Effector CD4-positive, alpha-beta T cell (primary cell): ENCODE results near the gene BACH2.
"Not testable (repeated sequence)": the region's sequence is repeated elsewhere in the genome, so short reads cannot be mapped to it uniquely, and the experiment has no call there.

Source experiments
- DNase-seq: peaks from one replicate; pipeline ENCODE4 v3.0.0-alpha.2; 2020

BACH2 gene

DNA sequence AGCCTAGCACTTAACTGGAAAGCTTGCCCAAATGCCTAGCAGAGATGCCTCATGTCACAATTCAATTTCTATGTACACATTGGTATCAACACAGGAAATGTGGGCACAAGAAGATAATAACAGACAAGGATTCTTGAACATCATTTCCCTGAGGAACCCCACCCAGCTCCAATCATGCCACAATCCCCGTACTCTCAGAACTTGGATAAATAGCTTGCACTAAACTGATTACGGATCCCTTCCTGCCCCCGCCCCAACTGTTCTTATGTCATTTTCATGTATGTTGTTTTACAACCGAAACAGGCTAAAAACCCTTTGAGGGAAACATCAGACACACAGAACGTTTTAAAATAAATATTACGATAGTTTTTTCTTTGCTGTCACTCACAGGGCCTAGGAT is 87.1 kb downstream of the BACH2 start:
- no peak for DNase-seq

DNA sequence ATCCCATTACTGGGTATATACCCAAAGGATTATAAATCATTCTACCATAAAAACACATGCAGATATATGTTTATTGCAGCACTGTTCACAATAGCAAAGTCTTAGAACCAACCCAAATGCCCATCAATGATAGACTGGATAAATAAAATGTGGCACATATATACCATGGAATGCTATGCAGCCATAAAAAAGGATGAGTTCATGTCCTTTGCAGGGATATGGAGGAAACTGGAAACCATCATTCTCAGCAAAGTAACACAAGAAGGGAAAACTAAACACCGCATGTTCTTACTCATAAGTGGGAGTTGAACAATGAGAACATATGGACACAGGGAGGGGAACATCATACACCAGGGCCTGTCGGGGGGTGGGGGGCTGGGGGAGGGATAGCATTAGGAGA is 88.0 kb downstream of the BACH2 start:
- DNase-seq: not testable (repeated sequence)

- no peak for DNase-seq
Measured at GRCh38 chr6:90204327-90205056, 92.2 kb downstream of the BACH2 start.

DNA sequence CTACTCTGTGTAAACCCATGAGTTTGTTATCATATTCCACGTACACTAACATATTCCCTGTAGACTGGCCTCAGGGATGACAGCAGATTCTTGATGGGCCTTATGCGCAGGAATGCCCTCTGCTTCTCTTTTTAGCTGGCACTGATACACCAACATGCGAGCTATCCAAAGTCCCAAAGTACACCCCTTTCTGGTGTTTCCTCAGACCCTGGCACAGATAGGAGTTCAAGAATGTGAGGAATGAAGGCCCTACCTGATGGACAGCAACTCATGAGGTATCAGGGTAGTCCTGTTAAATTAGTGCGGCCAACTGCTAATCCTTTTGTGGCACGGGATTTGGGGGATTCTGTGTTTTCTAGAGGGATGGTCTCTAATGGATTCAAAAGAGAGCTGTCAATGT is 93.0 kb downstream of the BACH2 start:
- DNase-seq: no peak

DNA sequence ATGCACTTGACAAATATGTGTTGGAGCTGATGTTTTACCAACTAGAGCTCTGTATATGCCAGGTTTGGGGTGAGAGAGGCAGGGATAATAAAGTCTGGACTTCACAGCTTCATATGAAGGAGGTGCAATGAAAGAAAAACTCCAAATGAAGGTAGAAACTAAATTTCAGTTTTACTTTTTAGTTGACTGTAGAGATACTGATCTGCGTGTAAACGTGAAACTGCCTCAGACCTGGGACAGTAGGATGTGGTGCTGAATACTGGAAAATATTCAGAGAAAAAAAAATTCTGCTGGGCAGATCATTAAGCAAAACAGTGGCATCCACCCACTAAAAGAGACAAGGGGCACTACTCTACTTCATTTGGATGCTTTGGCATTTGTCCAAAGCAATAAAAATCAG is 94.5 kb downstream of the BACH2 start:
- no peak for DNase-seq

GRCh38 chr6:90199900-90200299 is 96.7 kb downstream of the BACH2 start:
- DNase-seq: no peak

GRCh38 chr6:90198758-90199425 is 97.8 kb downstream of the BACH2 start:
- DNase-seq: no peak

DNA sequence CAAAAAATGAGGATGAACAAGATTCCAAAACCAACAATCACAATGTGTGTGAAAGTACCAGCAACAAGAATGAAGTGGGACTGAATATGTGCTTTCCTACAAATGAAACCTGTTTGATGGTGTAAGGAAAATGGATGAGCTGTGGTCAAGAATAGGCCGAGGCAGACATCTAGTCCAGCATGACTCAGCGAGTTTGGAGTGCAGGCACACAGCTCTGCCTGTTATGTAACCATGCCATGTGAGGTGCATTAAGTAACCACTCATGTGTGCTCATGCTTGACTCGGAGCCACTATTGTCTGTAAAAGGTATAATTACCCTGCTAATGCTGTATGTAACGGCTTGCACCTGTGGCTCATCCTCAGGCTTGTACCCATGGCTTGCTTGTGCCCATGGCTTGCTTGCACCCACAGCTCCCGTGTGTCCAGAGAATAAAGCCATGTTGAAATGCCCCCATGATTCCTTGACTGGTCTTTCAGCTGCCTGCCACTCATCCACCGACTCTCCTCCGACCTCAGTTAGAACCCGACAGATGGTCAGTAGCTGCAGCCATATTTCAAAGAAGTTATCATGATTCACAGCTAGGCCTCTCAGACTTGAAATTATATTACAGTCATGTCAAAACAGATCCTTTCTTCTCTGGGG is 98.7 kb downstream of the BACH2 start:
- DNase-seq: no peak

DNA sequence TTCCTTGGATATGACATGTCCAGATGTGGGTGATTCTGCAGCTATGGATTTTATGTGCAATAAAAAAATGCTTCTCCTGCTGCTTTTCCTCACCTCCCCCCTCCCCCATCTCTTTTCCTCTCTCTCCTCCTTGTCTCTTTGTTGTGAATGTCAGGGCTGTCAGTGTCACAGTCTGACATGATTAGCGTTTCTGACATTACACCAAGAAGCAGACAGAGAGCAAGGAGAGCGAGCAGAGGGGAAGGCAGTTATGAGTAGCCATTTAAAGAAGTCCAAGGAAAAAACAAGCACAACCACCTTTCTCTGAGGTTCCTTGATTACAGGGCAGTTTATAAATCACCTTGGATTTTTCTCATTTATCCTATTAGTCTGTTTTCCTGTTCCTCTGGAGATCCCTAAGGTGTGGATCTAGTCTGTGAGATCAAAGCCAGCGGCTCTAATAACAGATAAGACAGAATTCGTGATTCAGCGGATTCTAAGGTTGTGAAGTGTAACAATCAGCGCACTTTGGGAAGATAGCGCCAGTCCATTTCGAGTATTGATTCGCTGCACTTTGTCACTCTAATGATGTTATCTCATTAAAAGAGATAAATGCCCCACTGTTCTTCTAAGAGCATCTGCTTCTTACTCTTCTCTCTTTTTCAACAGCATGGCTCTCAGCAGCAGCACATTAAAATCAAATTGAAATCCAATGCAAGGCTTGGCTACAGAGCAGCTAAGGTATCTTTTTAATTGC is 101.4 kb downstream of the BACH2 start:
- DNase-seq: no peak

DNA sequence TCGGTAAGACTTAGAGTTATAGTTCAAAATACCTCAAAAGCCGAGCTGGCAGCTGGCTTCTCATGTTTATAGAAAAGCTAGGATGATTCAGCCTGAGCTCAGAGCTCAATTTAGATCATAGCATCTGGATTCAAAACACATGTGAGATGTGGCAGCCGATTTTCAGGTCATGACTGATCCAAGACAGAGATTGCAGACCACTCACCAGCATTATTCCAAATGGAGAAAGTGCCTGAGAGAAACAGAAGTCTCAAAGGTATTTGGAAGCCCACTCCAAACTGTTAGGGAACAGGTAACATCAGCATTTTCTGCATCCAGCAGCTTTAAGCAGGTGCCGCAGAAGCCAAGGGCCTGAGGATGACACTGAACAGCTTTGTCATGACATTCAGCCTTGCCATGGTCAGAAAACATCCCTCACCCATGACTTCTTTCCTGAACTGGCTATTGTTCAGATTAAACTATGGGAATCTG is 102.2 kb downstream of the BACH2 start:
- no peak for DNase-seq

- DNase-seq: no peak
Measured at GRCh38 chr6:90193359-90193758, 103.3 kb downstream of the BACH2 start.

GRCh38 chr6:90192857-90193256 is 103.8 kb downstream of the BACH2 start:
- no peak for DNase-seq

DNA sequence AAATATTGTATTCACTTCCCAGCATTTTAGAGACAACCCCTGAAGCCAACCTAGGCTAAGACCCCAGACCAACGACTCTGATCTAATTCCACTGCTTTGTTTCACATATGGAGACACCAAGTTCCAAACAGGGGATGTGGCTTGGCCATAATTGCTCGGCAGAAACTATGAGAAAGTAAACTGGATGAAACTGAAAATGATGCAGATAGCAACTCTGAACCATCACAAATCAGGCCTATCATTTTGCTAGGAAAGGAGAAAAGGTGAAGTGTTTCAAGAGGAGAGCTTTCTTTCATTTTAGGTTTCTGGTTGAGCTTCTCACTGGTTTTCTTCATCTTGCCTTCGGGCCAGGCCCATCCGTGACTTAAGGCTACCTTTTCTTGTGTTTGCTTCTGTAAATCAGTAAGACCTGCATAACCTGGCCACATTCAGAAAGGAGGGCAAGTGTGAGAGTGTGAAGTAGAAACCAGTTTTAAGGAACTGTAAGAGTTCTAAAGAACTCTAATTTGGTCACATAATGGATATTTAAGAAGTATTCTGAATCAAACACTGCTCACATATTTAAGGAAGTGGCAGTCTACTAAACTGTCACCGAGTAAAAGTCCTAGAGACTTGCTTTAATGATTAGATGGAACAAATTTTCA is 105.8 kb downstream of the BACH2 start:
- DNase-seq: no peak

GRCh38 chr6:90190131-90190530 is 106.5 kb downstream of the BACH2 start:
- DNase-seq: no peak

DNA sequence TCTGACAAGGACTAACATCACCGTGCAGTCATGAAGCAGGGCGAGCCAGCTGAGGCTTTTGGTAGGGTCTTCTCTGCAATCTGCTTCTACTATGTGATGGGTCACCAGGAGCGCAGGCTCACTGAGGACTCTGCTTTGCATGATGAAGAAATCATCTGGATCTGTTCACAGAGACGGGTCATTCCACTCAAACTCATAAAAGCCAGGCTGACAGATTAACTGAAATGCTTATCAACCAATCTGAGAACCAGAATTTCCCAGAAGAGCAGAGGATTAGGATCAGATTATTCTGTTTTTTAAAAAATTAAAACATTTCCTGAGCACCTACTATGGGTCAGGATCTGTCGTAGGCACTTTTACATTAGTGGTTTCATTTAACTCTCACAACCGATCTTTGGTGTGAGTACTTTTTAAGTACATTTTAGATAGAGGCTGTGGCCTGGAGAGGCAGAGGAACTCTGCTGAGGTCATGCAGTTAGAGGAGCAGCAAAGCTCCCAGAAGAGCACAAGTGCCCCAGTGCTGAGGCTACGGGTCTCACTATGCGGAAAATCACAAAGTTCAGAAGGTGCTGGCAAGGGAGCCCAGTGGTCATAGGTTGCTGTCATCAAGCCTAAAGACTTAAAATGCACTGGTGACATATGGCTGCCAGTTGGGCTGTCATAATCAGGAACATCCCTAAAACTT is 109.1 kb downstream of the BACH2 start:
- DNase-seq: no peak

DNA sequence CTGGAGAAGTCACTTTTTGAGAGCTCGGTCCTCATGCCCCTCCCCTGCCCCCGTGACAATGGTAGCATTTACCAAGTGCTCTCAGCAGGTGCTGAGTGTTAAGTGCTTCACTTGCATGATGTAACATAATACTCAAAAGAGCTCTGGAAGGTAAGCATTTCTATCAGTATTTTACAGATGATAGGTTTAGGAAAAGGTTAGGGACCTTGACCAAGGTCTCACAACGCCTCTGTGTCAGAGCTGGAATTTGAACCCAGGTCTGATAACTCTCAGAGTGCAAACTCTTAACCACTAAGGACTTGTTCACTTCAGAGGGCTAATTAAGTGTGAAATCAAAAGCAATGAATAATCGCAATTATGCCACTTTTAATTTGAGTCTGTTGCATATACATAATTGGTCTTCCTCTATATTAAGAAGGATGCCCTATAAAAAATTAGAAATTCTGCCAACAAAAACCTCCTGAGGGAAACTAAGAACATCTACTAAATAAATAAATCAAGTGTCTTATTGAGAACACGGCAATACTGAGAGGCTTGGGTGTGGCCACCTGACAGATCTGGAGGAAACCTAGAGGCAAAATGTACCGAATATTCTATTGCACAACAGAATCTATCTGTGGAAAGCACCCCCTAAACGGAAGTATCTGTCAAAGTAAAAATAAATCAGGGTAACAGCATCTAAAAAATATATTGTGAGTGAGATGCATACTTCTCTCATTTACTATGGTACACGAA is 109.8 kb downstream of the BACH2 start:
- DNase-seq: no peak

DNA sequence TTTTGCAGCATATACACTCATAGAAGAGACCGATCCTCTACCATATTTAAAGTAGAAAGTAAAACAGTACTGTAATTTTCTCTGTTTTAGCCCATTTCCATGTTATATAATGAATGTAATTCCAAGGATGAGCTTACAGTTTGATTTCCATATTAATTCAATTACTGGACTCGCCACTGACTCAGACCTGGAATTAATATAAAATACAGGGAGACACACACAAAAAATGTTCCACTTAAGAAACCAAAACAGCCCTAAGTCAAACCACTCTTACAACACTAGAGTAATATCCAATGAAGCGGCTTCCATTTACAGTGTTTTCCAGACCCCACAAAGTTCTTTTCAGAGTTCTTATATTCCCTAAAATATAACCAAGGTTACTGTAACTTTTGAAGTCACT is 110.6 kb downstream of the BACH2 start:
- no peak for DNase-seq

GRCh38 chr6:90184334-90185298 is 112.0 kb downstream of the BACH2 start:
- no peak for DNase-seq

DNA sequence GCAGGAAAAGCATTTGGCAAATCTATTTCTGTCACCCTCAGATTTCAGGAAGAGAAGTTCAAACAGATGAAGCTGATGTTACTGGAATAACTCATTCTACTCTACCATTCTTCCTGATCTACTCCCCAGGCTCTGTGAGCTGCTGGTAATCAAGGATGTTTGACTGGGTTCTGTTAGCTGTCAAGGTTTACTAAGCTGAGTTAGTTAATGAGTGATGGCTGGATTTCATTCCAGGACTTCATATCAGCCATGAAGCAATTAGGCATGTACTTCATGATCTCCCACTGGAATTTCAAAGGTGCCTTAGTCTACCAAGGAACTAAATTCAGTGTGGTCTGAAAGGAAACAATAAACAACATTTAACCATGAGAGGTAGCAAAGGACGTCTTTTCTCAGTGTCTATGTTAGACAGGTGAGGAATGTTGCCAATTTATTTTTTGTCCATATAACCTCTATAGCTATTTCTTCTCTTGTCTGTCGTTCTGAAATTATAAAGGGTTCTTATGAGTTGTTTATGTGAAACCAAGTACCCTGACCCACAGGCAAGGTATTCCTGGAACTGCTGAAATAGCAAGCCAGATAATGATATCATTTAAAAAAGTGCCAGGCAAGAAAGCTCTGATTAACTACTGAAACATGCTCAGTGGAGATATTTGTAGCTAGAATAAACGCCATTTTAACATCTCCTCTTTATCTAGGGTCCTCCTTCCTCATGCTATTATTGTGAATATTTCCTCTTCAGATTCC is 112.9 kb downstream of the BACH2 start:
- no peak for DNase-seq
